HG03095 (cell line): ENCODE results near the gene PNLIPRP2.

Experiments used
- ATAC-seq: cut with Tn5 transposase; IDR thresholded peaks from one replicate; pipeline ENCODE4 v1.9.1; 2021; ENCODE audit warnings: moderate library complexity; ENCODE audit not compliant: unreplicated experiment

PNLIPRP2 gene

GRCh38 chr10:116612107-116612769, 8.5 kb upstream of the PNLIPRP2 start:
- no peak for ATAC-seq

GRCh38 chr10:116613471-116613870, 7.3 kb upstream of the PNLIPRP2 start:
- no peak for ATAC-seq

DNA sequence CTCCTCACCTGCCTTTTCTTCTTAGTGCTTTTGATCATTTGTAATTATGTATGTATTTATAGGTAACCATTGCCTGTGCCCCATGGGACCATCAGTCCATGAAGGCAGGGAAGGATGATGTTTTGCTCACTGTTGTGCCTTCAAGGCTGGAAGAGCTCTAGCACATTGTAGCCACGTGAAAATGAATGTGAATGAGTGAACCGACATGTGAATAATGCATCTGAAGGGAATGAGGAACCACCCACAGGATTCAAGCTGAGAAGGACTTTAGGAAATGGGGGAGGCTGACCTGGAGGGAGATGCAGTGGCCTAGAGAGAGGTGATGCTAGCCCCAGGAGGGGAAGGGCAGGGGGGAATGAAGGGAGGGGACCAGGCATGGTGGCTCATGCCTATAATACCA, 6.0 kb upstream of the PNLIPRP2 start:
- no peak for ATAC-seq

DNA sequence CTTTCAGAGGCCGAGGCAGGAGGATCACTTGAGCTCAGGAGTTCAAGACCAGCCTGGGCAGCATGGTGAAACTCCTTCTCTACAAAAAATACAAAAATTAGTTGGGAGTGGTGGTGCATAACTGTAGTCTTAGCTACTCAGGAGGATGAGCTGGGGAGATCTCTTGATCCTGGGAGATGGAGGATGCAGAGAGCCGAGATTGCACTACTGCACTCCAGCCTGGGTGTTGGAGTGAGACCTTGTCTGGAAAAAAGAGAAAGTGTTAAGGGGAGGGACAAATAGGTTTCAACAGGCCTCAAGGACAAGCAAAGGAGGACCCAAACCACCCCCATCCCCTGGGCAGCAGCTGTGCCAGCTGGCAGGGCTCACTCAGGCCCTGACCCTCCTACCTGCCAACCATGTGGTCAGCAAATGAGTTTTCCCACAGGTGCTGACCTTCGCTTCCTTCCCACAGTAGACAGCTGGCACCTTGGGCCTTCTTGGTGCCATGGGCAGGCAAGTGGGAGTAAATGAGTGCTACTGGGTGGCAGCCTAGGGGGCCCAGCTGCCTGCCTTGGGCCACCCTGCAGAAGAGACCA, 5.5 kb upstream of the PNLIPRP2 start:
- no peak for ATAC-seq

DNA sequence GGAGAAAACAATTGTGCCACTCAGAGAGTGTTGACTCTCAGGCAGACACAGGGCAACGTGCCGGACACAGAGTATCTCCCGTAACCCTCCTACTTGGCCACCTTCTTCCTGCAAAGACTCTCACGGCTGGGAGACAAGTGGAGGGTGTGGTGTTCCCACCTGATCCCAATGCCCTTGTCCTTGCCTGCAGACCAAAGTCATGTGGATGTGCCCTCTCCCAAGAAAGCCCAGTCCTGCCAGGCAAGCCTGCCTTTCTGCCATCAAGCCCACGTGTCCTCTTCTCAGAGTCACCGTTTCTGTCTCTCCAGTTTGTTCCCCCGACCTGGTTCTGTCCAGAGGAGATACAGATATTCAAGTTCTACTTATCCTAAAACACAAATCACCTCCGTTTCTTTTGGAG, 723 bp downstream of the PNLIPRP2 start:
- no peak for ATAC-seq

DNA sequence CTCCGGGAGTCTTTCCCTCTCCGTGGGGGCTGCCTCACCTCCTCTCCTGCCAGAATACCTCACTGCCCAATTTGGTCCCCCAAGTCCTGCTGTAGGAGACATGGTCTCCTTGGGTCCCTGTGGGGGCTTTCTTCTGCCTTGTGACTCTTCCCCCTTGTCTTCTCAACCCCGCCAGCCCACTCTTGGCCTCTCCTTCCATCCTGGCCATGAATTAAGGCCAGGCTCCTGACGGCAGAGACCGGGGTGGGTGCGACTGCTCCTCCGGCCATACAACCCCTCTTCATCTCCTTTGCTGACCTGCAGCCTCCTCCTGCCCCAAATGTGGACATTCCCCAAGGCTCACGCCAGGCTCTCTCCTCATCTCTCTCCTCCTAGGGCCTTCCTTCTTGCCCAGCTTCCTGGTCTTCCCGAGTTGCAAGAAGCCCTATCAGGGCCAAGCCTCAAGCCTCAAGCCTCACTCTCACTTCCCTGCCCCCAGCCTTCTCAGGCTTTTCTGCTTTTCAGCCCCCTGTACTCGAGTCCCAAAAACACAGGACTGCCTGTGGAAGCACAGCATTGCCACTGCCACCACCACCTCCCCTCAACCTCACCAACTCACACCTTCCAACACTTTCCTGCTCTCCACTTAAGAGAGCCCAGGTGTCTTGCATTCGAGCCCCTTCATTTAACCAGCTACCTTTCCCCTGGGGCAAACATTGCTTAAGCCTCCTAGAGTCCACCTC, 1.3 kb downstream of the PNLIPRP2 start:
- ATAC-seq = no peak

- ATAC-seq = no peak
Measured at GRCh38 chr10:116625845-116626244, 5.1 kb downstream of the PNLIPRP2 start.

DNA sequence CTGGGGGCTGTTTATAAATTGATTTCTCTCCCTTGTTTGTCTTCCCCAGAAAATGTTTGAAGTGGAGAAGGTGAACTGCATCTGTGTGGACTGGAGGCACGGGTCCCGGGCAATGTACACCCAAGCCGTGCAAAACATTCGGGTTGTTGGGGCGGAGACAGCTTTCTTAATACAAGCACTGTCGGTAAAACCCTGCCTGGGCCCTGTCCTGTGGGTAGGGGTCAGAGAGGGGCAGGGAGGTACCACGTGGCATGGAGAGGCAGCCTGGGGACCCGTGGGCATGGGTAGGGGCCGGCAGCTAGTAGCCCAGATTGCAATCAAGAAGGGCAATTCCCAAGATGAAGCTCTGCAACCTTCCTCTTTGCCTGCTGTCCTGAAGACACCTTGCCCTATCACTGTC, 6.1 kb downstream of the PNLIPRP2 start:
- ATAC-seq = no peak

DNA sequence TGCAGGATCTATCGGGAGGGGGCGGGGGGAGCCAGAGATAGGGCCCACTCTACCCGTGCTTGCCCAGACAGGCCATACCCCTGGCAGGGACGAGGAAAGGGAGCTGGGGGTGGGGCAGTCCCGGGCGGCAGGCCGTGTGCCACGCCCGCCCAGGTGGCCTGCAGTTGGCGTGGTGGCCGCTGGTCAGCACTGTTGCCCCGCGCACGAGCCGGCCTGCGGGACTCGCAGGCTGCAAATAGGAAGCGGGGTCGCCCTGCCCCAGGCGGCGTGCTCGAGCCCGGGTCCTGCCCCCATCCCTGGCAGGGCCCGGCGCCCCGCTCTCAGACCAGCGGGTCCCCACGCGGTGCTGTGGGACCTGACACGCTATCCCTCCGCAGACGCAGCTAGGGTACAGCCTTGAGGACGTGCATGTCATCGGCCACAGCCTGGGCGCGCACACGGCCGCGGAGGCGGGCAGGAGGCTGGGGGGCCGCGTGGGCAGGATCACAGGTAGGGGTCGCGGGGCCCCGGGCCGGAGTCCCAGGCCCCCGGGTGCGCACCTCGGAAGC, 6.7 kb downstream of the PNLIPRP2 start:
- ATAC-seq = no peak

DNA sequence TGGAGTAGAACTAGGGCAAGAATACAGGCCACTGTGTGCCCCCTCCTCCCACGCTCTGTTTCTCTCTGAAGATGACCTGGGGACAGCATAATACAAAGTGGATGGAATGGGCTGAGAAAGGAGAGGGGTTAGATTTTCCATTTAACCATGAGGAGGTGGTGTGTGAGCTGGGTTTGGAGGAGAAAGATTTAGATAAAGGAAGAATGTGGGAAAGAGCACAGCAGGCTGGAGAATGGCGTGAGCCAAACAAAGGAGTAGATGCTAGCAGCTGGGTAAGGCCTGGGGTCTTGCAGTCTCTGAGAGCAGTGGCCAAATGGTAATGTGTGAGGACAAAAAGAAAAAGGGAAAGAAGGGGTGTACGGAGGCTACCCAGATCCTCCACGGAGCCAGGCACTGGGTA, 8.6 kb downstream of the PNLIPRP2 start:
- ATAC-seq = no peak

- no peak for ATAC-seq
Measured at GRCh38 chr10:116630020-116630419, 9.3 kb downstream of the PNLIPRP2 start.

GRCh38 chr10:116631871-116632295, 11.1 kb downstream of the PNLIPRP2 start:
- ATAC-seq = no peak

DNA sequence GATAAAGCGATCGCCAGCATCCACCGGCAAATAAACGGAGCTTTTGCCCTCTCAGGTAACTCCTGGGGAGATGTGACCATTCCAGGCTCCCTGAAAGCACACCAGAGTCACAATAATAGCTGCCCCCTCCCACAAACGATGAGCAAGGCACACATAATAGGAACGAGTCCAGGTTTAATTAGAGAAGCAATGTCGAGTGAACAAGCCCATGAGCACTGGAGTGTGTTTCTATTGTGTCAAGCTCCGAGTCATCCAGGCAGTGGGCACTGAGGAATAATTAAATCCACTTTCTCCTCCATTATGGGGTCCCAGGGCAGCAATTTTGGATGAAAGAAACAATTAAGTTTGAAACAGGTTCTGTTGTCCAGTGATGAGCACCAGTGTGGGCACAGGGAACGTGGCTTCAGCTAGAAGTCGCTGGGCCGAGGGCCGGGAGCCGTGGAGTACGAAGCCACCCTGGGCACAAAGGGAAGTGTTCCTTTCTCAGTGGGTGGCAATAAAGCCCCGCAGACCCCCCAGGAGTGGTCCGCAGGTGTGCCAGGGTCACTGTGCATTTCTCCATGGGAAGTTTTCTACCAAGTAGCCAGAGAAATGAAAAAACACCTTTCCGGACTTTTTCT, 12.0 kb downstream of the PNLIPRP2 start:
- ATAC-seq = no peak

GRCh38 chr10:116633216-116633600, 12.5 kb downstream of the PNLIPRP2 start:
- no peak for ATAC-seq

GRCh38 chr10:116634126-116634975, 13.6 kb downstream of the PNLIPRP2 start:
- no peak for ATAC-seq

- no peak for ATAC-seq
Measured at GRCh38 chr10:116636385-116636784, 15.6 kb downstream of the PNLIPRP2 start.

DNA sequence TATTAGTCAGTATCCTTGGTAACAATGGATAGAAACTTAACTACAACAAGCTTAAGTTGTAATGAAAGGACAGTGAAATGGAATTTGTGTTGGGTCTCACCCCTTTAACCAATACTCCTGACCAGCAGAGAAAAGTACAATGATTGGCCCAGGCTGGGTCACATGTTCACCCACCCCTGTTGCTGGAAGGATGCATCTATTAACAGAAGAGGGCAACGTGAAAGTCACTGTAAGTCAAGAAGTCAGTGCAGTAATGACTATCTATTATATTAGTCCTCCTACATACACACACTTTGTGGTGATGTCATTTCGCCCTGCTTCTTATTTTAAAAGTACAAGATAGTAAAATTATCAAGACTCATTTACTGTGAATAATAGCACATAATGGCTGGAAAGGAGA, 16.2 kb downstream of the PNLIPRP2 start:
- ATAC-seq = no peak

DNA sequence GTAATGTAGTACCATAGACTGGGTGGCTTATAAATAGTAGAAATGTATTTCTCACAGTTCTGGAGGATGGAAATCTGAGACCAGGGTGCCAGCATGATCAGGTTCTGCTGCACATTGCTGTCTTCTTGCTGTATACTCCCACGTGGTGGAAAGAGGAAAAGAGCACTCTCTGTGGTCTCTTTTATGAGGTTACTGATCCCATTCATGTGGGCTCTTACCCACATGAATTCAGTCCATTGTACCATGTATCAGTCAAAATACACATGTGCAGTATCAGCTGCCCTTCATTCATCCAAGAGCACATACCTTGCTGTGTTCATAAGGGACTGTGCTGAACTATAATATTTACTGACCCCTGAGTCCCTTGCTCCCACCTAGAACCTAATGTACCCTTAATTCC, 17.1 kb downstream of the PNLIPRP2 start:
- no peak for ATAC-seq

GRCh38 chr10:116646502-116646901, 25.7 kb downstream of the PNLIPRP2 start:
- ATAC-seq = no peak

GRCh38 chr10:116648903-116649302, 28.1 kb downstream of the PNLIPRP2 start:
- ATAC-seq = no peak

DNA sequence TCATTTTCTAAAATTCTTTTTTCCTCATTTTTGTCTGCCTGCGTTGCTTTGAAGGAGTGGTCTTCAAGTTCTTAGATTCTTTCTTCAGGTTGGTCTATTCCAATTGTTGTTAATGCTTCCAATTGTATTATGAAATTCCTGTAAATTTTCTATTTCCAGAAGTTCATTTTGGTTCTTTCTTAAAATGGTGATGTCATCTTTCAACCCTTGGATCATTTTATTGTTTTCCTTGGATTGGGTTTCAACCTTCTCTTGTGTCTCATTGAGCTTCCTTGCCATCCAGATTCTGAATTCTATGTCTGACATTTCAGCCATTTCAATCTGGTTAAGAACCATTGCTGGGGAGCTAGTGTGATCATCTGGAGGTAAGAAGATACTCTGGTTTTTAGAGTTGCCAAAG, 33.1 kb downstream of the PNLIPRP2 start:
- no peak for ATAC-seq
